Trophoblast cell (in vitro differentiated cells and primary cell): ENCODE measurements around the gene RNF123.

Source experiments
- DNase-seq, 2 donors: peaks; one replicate each; pipeline ENCODE4 v3.0.0-alpha.2; 2016
- H2AFZ ChIP-seq: 2 replicates; pipeline ENCODE4 v1.6.1; 2013; ENCODE audit warnings: low read length, moderate library complexity, mild to moderate bottlenecking; ENCODE audit not compliant: insufficient read depth, poor library complexity
- H2AK5ac ChIP-seq: 2 replicates; pipeline ENCODE4 v1.6.1; 2013; ENCODE audit warnings: mild to moderate bottlenecking, low read length
- H2BK120ac ChIP-seq: 2 replicates; pipeline ENCODE4 v1.6.1; 2013; ENCODE audit warnings: low read length, mild to moderate bottlenecking, moderate library complexity; ENCODE audit not compliant: insufficient read depth, poor library complexity
- H2BK12ac ChIP-seq: 2 replicates; pipeline ENCODE4 v1.6.1; 2013; ENCODE audit warnings: mild to moderate bottlenecking, low read length, moderate library complexity
- H2BK5ac ChIP-seq: 2 replicates; pipeline ENCODE4 v1.6.1; 2013; ENCODE audit warnings: low read length, low read depth, moderate library complexity, mild to moderate bottlenecking; ENCODE audit not compliant: poor library complexity
- H3K14ac ChIP-seq: 2 replicates; pipeline ENCODE4 v1.6.1; 2013; ENCODE audit warnings: mild to moderate bottlenecking, low read length
- H3K18ac ChIP-seq: 2 replicates; pipeline ENCODE4 v1.6.1; 2013; ENCODE audit warnings: mild to moderate bottlenecking, low read length
- H3K23ac ChIP-seq: 2 replicates; pipeline ENCODE4 v1.6.1; 2013; ENCODE audit warnings: low read length
- H3K27ac ChIP-seq: 2 replicates; pipeline ENCODE4 v1.5.1; 2013; ENCODE audit warnings: low read depth, mild to moderate bottlenecking, inconsistent platforms, low read length, moderate library complexity
- H3K27me3 ChIP-seq: 2 replicates; pipeline ENCODE4 v1.6.1; 2013; ENCODE audit warnings: inconsistent platforms, mild to moderate bottlenecking, low read length, moderate library complexity; ENCODE audit not compliant: insufficient read depth
- H3K36me3 ChIP-seq, 2 experiments: 1 replicate in 1 of 2; 2 replicates in 1 of 2; pipeline ENCODE4 v1.6.1; 2013; ENCODE audit warnings: low read length in 2 of 2, mild to moderate bottlenecking in 2 of 2, moderate library complexity in 1 of 2; ENCODE audit not compliant: insufficient read depth in 2 of 2, control insufficient read depth in 1 of 2
- H3K4ac ChIP-seq: 2 replicates; pipeline ENCODE4 v1.6.1; 2013; ENCODE audit warnings: low read depth, mild to moderate bottlenecking, low read length, moderate library complexity
- H3K4me1 ChIP-seq, 2 experiments: 1 replicate in 1 of 2; 2 replicates in 1 of 2; pipeline ENCODE4 v1.6.1; 2013; ENCODE audit warnings: low read length in 2 of 2, mild to moderate bottlenecking in 2 of 2, moderate library complexity in 1 of 2; ENCODE audit not compliant: insufficient read depth in 2 of 2, control insufficient read depth in 1 of 2
- H3K4me2 ChIP-seq: 2 replicates; pipeline ENCODE4 v1.6.1; 2013; ENCODE audit warnings: inconsistent platforms, mild to moderate bottlenecking, low read length, moderate library complexity
- H3K4me3 ChIP-seq: 2 replicates; pipeline ENCODE4 v1.5.1; 2013; ENCODE audit warnings: mild to moderate bottlenecking, low read depth, low read length, inconsistent platforms
- H3K79me1 ChIP-seq: one replicate; pipeline ENCODE4 v1.6.1; 2013; ENCODE audit warnings: low read length
- H3K79me2 ChIP-seq: 2 replicates; pipeline ENCODE4 v1.6.1; 2013; ENCODE audit warnings: low read length, mild to moderate bottlenecking; ENCODE audit not compliant: control insufficient read depth, insufficient read depth, poor library complexity
- H3K9ac ChIP-seq: 2 replicates; pipeline ENCODE4 v1.6.1; 2013; ENCODE audit warnings: mild to moderate bottlenecking, low read length
- H3K9me3 ChIP-seq: 2 replicates; pipeline ENCODE4 v1.6.1; 2013; ENCODE audit warnings: low read depth, mild to moderate bottlenecking, control low read depth, inconsistent platforms, low read length; ENCODE audit not compliant: insufficient read depth
- H4K12ac ChIP-seq: 2 replicates; pipeline ENCODE4 v1.6.1; 2013; ENCODE audit warnings: low read depth, mild to moderate bottlenecking, low read length, moderate library complexity
- H4K8ac ChIP-seq: 2 replicates; pipeline ENCODE4 v1.6.1; 2013; ENCODE audit warnings: low read depth, mild to moderate bottlenecking, low read length, moderate library complexity
- H4K91ac ChIP-seq: one replicate; pipeline ENCODE4 v1.6.1; 2013; ENCODE audit warnings: low read depth, mild to moderate bottlenecking, low read length, moderate library complexity
- WGBS: extraction: QIAGEN DNeasy Blood & Tissue Kit; methylation state at CpG from one replicate; pipeline ENCODE4 v1.1.7; 2013; ENCODE audit warnings: missing lambda C conversion rate; ENCODE audit not compliant: insufficient read length, insufficient coverage; ENCODE audit errors: extremely low coverage; 5-methylcytosine and 5-hydroxymethylcytosine counted together

The RNF123 gene

DNA sequence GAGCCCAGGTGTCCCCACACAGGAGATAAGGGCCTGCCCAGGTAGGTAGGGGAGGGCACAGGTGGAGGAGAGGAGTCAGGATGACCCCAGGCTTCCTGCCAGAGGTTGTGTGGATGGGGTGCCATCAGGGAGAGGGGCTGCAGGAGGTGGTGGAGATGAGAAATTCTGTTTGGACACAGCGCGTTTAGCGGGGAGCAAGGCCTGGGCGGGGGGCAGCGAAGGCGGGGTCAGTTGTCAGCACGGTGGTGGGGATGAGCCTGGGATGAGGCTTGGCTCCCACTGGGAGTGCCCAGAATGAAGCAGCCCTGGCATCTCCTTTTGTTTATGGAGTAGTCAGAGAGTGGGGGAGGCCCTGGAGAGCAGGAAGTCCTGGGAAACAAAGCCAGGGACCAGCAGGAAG lies 14.6 kb downstream of the RNF123 start:
- Histone ChIP-seq H4K8ac (no peak overlapping the region), H3K4me1 (peaks cover under 1 to 2% of the 10 kb centered on the region in 2 experiments)
- WGBS = no CpG with 5 or more reads among the region's 7 CpGs

GRCh38 chr3:49704629-49705028 lies 15.3 kb downstream of the RNF123 start:
- H3K4me3 ChIP-seq = no peak overlapping the region
- H2BK120ac ChIP-seq = no peak overlapping the region
- DNase-seq = no peak
- H3K23ac ChIP-seq = no peak overlapping the region
- H2AK5ac ChIP-seq = no peak overlapping the region
- H3K79me1 ChIP-seq = no peaks in the 10 kb centered on the region
- H3K27ac ChIP-seq = no peak overlapping the region
- no peak overlapping the region for H3K14ac ChIP-seq
- no peak overlapping the region for H4K8ac ChIP-seq
- H3K36me3 ChIP-seq = peaks cover 44 to 59% of the 10 kb centered on the region in 2 experiments
- H3K4me2 ChIP-seq = no peak overlapping the region
- H4K91ac ChIP-seq = no peak overlapping the region
- H3K9ac ChIP-seq = no peak overlapping the region
- H4K12ac ChIP-seq = no peak overlapping the region
- no peak overlapping the region for H2BK12ac ChIP-seq
- H3K18ac ChIP-seq = no peak overlapping the region
- H3K4ac ChIP-seq = no peak overlapping the region
- H3K27me3 ChIP-seq = no peaks in the 10 kb centered on the region
- no peaks in the 10 kb centered on the region for H3K4me1 ChIP-seq
- no peak overlapping the region for H2AFZ ChIP-seq
- peaks cover 2% of the 10 kb centered on the region for H3K9me3 ChIP-seq
- no CpG with 5 or more reads among the region's 8 CpGs for WGBS
- no peak overlapping the region for H2BK5ac ChIP-seq
- no peaks in the 10 kb centered on the region for H3K79me2 ChIP-seq

More for the DNA sequence above, 14.6 kb downstream of the RNF123 start:
- no peak overlapping the region for H2BK12ac ChIP-seq
- H2AFZ ChIP-seq = no peak overlapping the region
- peaks cover 2% of the 10 kb centered on the region for H3K9me3 ChIP-seq
- H3K4me3 ChIP-seq = no peak overlapping the region
- no peak overlapping the region for H3K14ac ChIP-seq
- no peak overlapping the region for H2BK120ac ChIP-seq
- no peak for DNase-seq
- no peaks in the 10 kb centered on the region for H3K27me3 ChIP-seq
- H4K12ac ChIP-seq = no peak overlapping the region
- no peak overlapping the region for H3K23ac ChIP-seq
- H3K27ac ChIP-seq = no peak overlapping the region
- H3K36me3 ChIP-seq = peaks cover 47 to 62% of the 10 kb centered on the region in 2 experiments
- no peak overlapping the region for H3K18ac ChIP-seq
- H2AK5ac ChIP-seq = no peak overlapping the region
- H2BK5ac ChIP-seq = no peak overlapping the region
- H3K4ac ChIP-seq = no peak overlapping the region
- no peaks in the 10 kb centered on the region for H3K79me2 ChIP-seq
- H4K91ac ChIP-seq = no peak overlapping the region
- H3K79me1 ChIP-seq = no peaks in the 10 kb centered on the region
- no peak overlapping the region for H3K9ac ChIP-seq
- H3K4me2 ChIP-seq = no peak overlapping the region

- Histone ChIP-seq H3K9me3 (peaks cover 2% of the 10 kb centered on the region), H3K4me1 (no peaks in the 10 kb centered on the region), H3K4me3 (no peak overlapping the region), H4K12ac (no peak overlapping the region), H2BK5ac (no peak overlapping the region), H2BK120ac (no peak overlapping the region), H3K23ac (no peak overlapping the region), H3K79me2 (no peaks in the 10 kb centered on the region), H3K27me3 (no peaks in the 10 kb centered on the region), H2BK12ac (no peak overlapping the region), H3K18ac (no peak overlapping the region), H3K27ac (no peak overlapping the region), H3K79me1 (no peaks in the 10 kb centered on the region), H3K36me3 (peaks cover 42 to 53% of the 10 kb centered on the region in 2 experiments), H4K8ac (no peak overlapping the region), H3K14ac (no peak overlapping the region), H4K91ac (no peak overlapping the region), H2AFZ (no peak overlapping the region), H2AK5ac (no peak overlapping the region), H3K9ac (no peak overlapping the region), H3K4me2 (no peak overlapping the region), H3K4ac (no peak overlapping the region)
- no CpG with 5 or more reads among the region's 17 CpGs for whole genome bisulfite sequencing
- DNase-seq = no peak
Observed at GRCh38 chr3:49705390-49705960, 16.1 kb downstream of the RNF123 start.

GRCh38 chr3:49706456-49707112 lies 17.2 kb downstream of the RNF123 start:
- Histone ChIP-seq H3K9me3 (peaks cover 2% of the 10 kb centered on the region), H3K4ac (no peak overlapping the region), H3K27ac (no peak overlapping the region), H3K36me3 (peaks cover 37 to 47% of the 10 kb centered on the region in 2 experiments), H3K4me2 (no peak overlapping the region), H2BK120ac (no peak overlapping the region), H2AFZ (no peak overlapping the region), H3K9ac (no peak overlapping the region), H4K91ac (no peak overlapping the region), H3K18ac (no peak overlapping the region), H3K4me3 (no peak overlapping the region), H2AK5ac (no peak overlapping the region), H4K12ac (no peak overlapping the region), H3K27me3 (no peaks in the 10 kb centered on the region), H3K79me1 (no peaks in the 10 kb centered on the region), H3K14ac (no peak overlapping the region), H4K8ac (no peak overlapping the region), H2BK12ac (no peak overlapping the region), H3K79me2 (no peaks in the 10 kb centered on the region), H2BK5ac (no peak overlapping the region), H3K23ac (no peak overlapping the region), H3K4me1 (no peaks in the 10 kb centered on the region)
- DNase-seq = no peak
- WGBS = no CpG with 5 or more reads among the region's 9 CpGs
